Glomerular visceral epithelial cell (primary cell): ENCODE results near the gene FGR.

Source experiments
- DNase-seq: peaks from one replicate; pipeline ENCODE4 v3.0.0-alpha.2; 2016; ENCODE audit errors: extremely low spot score

The FGR gene

GRCh38 chr1:27567971-27568299, 67.0 kb downstream of the FGR start:
- no peak for DNase-seq

- DNase-seq = no peak
Measured at GRCh38 chr1:27567146-27567526, 67.8 kb downstream of the FGR start.

- DNase-seq = no peak
Measured at GRCh38 chr1:27566462-27567145, 68.4 kb downstream of the FGR start.

GRCh38 chr1:27564710-27565649, 70.0 kb downstream of the FGR start:
- no peak for DNase-seq

GRCh38 chr1:27563591-27564471, 71.2 kb downstream of the FGR start:
- peak; percentile 40 for DNase-seq

- DNase-seq = no peak
Measured at GRCh38 chr1:27563341-27563590, 71.7 kb downstream of the FGR start.

GRCh38 chr1:27562534-27563340, 72.2 kb downstream of the FGR start:
- no peak for DNase-seq
